Mesendoderm (in vitro differentiated cells): ENCODE measurements around the gene CTDNEP1.

ENCODE experiments used
- DNase-seq: peaks from one replicate; pipeline ENCODE4 v3.0.0; 2013
- H2AK5ac ChIP-seq: 2 replicates; pipeline ENCODE4 v1.6.1; 2013; ENCODE audit warnings: low read length, inconsistent platforms
- H2BK120ac ChIP-seq: 2 replicates; pipeline ENCODE4 v1.6.1; 2013; ENCODE audit warnings: low read depth, mild to moderate bottlenecking, low read length, moderate library complexity, mixed read lengths
- H2BK15ac ChIP-seq: replicated peaks from 2 replicates; pipeline ENCODE4 v1.6.1; 2013; ENCODE audit warnings: low read depth, mild to moderate bottlenecking, moderate library complexity
- H2BK5ac ChIP-seq: 2 replicates; pipeline ENCODE4 v1.6.1; 2013; ENCODE audit warnings: low read length, inconsistent platforms
- H3K18ac ChIP-seq: 2 replicates; pipeline ENCODE4 v1.6.1; 2013; ENCODE audit warnings: mild to moderate bottlenecking, low read length, mixed read lengths
- H3K23ac ChIP-seq: one replicate; pipeline ENCODE4 v1.6.1; 2013; ENCODE audit warnings: low read length
- H3K27ac ChIP-seq: 2 replicates; pipeline ENCODE4 v1.5.1; 2013; ENCODE audit warnings: low read depth, mild to moderate bottlenecking, inconsistent platforms, low read length, moderate library complexity
- H3K27me3 ChIP-seq: 2 replicates; pipeline ENCODE4 v1.6.1; 2013; ENCODE audit warnings: low read length, control low read depth, mild to moderate bottlenecking, inconsistent platforms; ENCODE audit not compliant: insufficient read depth, poor library complexity
- H3K36me3 ChIP-seq: 2 replicates; pipeline ENCODE4 v1.6.1; 2013; ENCODE audit warnings: low read length, inconsistent platforms; ENCODE audit not compliant: control insufficient read depth, insufficient read depth
- H3K4ac ChIP-seq: one replicate; pipeline ENCODE4 v1.6.1; 2013; ENCODE audit warnings: low read depth, mild to moderate bottlenecking, low read length, moderate library complexity
- H3K4me1 ChIP-seq: 2 replicates; pipeline ENCODE4 v1.6.1; 2013; ENCODE audit warnings: low read depth, low read length, inconsistent platforms; ENCODE audit not compliant: control insufficient read depth
- H3K4me2 ChIP-seq: 2 replicates; pipeline ENCODE4 v1.6.1; 2013; ENCODE audit warnings: low read length
- H3K4me3 ChIP-seq: 2 replicates; pipeline ENCODE4 v1.5.1; 2013; ENCODE audit warnings: mild to moderate bottlenecking, low read length
- H3K56ac ChIP-seq: one replicate; pipeline ENCODE4 v1.6.1; 2013; ENCODE audit warnings: low read length
- H3K79me1 ChIP-seq: 2 replicates; pipeline ENCODE4 v1.6.1; 2013; ENCODE audit warnings: low read length, inconsistent platforms
- H3K79me2 ChIP-seq: 2 replicates; pipeline ENCODE4 v1.6.1; 2013; ENCODE audit warnings: mild to moderate bottlenecking, low read length; ENCODE audit not compliant: control insufficient read depth, insufficient read depth
- H3K9ac ChIP-seq: 2 replicates; pipeline ENCODE4 v1.6.1; 2013; ENCODE audit warnings: low read length, inconsistent platforms
- H4K5ac ChIP-seq: one replicate; pipeline ENCODE4 v1.6.1; 2013; ENCODE audit warnings: low read length
- H4K8ac ChIP-seq: one replicate; pipeline ENCODE4 v1.6.1; 2013; ENCODE audit warnings: low read depth, mild to moderate bottlenecking, control low read depth, low read length, moderate library complexity
- WGBS: extraction: QIAGEN DNeasy Blood & Tissue Kit; methylation state at CpG from one replicate; pipeline ENCODE4 v1.1.7; 2013; ENCODE audit warnings: low lambda C conversion rate, missing lambda C conversion rate; ENCODE audit not compliant: insufficient coverage; ENCODE audit errors: extremely low coverage; 5-methylcytosine and 5-hydroxymethylcytosine counted together

CTDNEP1 gene

DNA sequence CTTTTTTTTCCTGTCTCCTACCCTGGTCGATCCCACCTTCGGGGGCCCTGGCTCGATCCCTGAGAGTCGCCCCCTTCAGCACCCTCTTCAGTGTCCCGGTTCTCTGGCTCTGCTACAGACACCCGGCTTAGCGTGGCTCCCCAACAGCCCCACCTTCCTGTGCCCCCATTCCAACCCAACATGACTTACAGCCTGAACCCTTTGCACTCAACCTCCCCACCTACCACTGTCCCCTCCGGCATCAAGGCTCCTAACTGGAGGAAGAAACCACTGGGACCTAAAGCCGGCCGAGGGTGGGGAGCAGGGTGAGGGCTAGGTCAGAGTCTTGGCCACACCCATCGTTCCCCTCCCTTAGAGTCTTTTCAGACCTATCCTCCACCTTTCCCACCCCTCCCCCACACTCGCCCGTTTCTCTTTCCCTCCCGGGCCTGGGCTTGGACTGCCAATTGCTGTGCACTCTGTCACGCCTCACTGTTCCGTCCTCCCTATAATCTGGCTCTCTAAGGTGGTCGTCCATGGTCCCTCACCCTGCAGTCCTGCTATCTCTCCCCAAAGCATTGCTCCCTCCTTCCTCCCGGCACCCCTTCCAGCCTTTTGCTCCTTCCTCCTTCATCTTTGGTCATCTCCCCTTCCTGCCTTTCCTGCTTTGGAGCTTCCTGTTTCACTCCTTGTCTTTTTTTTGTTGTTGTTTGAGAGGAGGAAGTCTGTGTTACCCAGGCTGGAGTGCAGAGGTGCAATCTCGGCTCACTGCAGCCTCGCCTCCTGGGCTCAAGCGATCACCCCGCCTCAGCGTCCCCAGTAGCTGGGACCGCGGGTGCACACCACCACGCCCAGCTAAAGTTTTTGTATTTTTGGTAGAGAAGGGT, 11.6 kb upstream of the CTDNEP1 start:
- peak; percentile 93 for DNase-seq
- Histone ChIP-seq H3K27ac (peak overlapping the region; percentile 24), H3K4ac (no peak overlapping the region), H3K18ac (peak overlapping the region; percentile 0), H3K27me3 (no peaks in the 10 kb centered on the region), H3K4me3 (peak overlapping the region; percentile 33), H3K79me1 (peaks cover 9% of the 10 kb centered on the region), H3K23ac (peak overlapping the region; percentile 54), H3K36me3 (peaks cover 2% of the 10 kb centered on the region), H4K8ac (no peak overlapping the region), H2BK120ac (no peak overlapping the region), H4K5ac (no peak overlapping the region), H3K79me2 (peaks cover 25% of the 10 kb centered on the region), H3K4me1 (peaks cover 5% of the 10 kb centered on the region), H3K56ac (peak overlapping the region; percentile 88), H3K4me2 (peak overlapping the region; percentile 80), H2AK5ac (no peak overlapping the region), H2BK5ac (peak overlapping the region; percentile 52), H2BK15ac (no peak overlapping the region), H3K9ac (peak overlapping the region; percentile 74)
- WGBS, result no CpG with 5 or more reads among the region's 26 CpGs

DNA sequence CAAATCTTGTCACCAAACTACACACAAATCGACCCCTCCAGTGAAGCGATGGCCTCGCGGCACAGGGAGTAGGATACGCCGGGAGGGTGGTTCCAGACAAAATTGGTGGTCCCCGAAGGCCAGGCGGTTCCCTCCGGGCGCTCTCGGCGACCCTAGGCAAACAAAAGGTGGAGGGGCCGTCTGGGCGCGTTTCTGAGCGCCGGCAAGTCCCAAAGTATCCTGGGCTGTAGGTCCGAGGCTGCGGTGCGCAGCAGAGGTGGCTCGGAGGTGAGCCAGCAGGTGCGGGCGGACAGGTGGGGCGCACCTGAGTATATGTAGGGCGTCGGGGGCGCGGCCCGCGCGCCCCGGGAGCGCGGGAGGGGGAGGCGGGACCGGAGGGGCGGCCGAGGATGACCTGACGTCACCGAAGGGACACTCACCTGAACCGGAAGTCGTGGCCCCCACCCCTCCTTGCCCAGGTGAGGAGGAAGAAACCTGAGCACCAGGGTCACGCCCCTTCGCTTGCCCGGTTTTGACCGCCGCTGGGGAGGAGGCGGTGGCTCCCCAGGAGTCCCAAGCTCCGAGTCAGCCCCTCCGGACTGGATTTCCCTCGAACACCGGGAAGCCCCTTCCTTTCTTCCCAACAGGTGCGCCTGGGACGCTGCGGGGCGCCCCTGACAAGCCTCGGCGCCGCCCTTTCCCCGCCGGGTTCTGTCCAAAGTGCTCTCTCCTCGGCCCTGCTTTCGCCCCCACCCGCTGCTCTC, 10.8 kb upstream of the CTDNEP1 start, which contains the start of gene CLDN7:
Gene CLDN7, minus strand, starts transcription at position 287 of the 743 bp plus-strand sequence. CDS start 435 bp downstream, outside the sequence.
- H3K56ac ChIP-seq, result peak within 1 kb of the TSS; percentile 99
- H3K9ac ChIP-seq, result peak within 1 kb of the TSS; percentile 96
- no CpG with 5 or more reads among the region's 64 CpGs for WGBS
- no peak within 1 kb of the TSS for H2BK15ac ChIP-seq
- DNase-seq, result peak; percentile 89
- no peak within 1 kb of the TSS for H4K8ac ChIP-seq
- peak within 1 kb of the TSS; percentile 54 for H3K18ac ChIP-seq
- no peak within 1 kb of the TSS for H4K5ac ChIP-seq
- peak within 1 kb of the TSS; percentile 80 for H3K4me2 ChIP-seq
- H2BK120ac ChIP-seq, result no peak within 1 kb of the TSS
- H3K4me1 ChIP-seq, result peaks cover 5% of the 10 kb centered on the region
- peaks cover 9% of the 10 kb centered on the region for H3K79me1 ChIP-seq
- H3K4me3 ChIP-seq, result peak within 1 kb of the TSS; percentile 85
- peak within 1 kb of the TSS; percentile 52 for H2BK5ac ChIP-seq
- H3K23ac ChIP-seq, result peak within 1 kb of the TSS; percentile 66
- H3K27me3 ChIP-seq, result no peaks in the 10 kb centered on the region
- peak within 1 kb of the TSS; percentile 87 for H3K4ac ChIP-seq
- peaks cover 25% of the 10 kb centered on the region for H3K79me2 ChIP-seq
- peaks cover 2% of the 10 kb centered on the region for H3K36me3 ChIP-seq
- H2AK5ac ChIP-seq, result peak within 1 kb of the TSS; percentile 92
- H3K27ac ChIP-seq, result peak within 1 kb of the TSS; percentile 24

GRCh38 chr17:7261379-7262191, 10.1 kb upstream of the CTDNEP1 start:
- peak; percentile 39 for DNase-seq
- Histone ChIP-seq H3K4me3 (peak overlapping the region; percentile 85), H3K27me3 (no peaks in the 10 kb centered on the region), H4K5ac (no peak overlapping the region), H3K4me1 (peaks cover 5% of the 10 kb centered on the region), H3K9ac (peak overlapping the region; percentile 96), H2BK120ac (no peak overlapping the region), H2BK15ac (no peak overlapping the region), H3K36me3 (peaks cover 2% of the 10 kb centered on the region), H3K56ac (peak overlapping the region; percentile 99), H3K23ac (peak overlapping the region; percentile 66), H2BK5ac (peak overlapping the region; percentile 45), H3K18ac (peak overlapping the region; percentile 54), H3K27ac (no peak overlapping the region), H3K4me2 (peak overlapping the region; percentile 38), H3K79me1 (peaks cover 9% of the 10 kb centered on the region), H4K8ac (no peak overlapping the region), H3K79me2 (peaks cover 25% of the 10 kb centered on the region), H3K4ac (peak overlapping the region; percentile 87), H2AK5ac (peak overlapping the region; percentile 92)
- no CpG with 5 or more reads among the region's 71 CpGs for WGBS

DNA sequence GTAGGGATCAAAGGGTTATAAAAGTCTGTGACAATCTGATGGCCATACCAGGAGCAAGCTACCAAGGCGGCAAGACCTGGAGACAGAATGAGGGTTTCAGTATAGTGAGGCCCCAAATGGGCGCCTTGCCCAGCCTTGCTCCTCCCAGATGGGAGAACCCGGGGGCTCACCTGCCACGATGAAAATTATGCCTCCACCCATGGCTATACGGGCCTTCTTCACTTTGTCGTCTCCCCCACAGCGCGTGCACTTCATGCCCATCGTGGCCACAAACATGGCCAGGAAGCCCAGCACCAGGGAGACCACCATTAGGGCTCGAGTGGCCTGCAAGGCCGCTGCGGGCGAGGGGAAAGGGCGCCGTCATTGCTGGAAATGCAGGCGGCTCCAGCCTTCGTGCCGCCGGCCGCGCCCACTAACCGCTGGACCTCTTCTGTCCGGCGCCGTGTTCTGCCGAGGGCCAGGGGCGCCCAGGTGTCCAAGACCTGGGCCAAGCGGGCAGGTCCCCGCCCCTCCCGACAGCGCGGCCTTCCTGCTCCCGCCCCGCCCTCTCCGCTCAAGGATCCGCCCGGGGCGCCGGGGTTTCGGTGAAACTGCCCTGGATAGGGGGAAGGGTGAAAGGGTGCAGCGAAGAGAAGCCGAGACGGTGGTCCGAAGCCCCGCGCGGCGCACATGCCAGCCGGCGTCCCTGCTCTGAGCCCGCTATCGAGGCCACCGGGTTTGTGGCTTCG, 9.3 kb upstream of the CTDNEP1 start:
- Histone ChIP-seq H3K4me2 (peak overlapping the region; percentile 33), H2BK15ac (no peak overlapping the region), H2BK120ac (no peak overlapping the region), H3K36me3 (peaks cover 2% of the 10 kb centered on the region), H3K4me1 (peaks cover 5% of the 10 kb centered on the region), H3K27me3 (no peaks in the 10 kb centered on the region), H3K18ac (peak overlapping the region; percentile 54), H3K9ac (peak overlapping the region; percentile 96), H3K79me2 (peaks cover 25% of the 10 kb centered on the region), H3K4ac (peak overlapping the region; percentile 87), H2BK5ac (no peak overlapping the region), H4K8ac (no peak overlapping the region), H2AK5ac (no peak overlapping the region), H3K79me1 (peaks cover 9% of the 10 kb centered on the region), H4K5ac (no peak overlapping the region), H3K23ac (peak overlapping the region; percentile 68), H3K56ac (peak overlapping the region; percentile 99), H3K27ac (no peak overlapping the region), H3K4me3 (peak overlapping the region; percentile 39)
- DNase-seq, result peak; percentile 80
- WGBS, result no CpG with 5 or more reads among the region's 54 CpGs

DNA sequence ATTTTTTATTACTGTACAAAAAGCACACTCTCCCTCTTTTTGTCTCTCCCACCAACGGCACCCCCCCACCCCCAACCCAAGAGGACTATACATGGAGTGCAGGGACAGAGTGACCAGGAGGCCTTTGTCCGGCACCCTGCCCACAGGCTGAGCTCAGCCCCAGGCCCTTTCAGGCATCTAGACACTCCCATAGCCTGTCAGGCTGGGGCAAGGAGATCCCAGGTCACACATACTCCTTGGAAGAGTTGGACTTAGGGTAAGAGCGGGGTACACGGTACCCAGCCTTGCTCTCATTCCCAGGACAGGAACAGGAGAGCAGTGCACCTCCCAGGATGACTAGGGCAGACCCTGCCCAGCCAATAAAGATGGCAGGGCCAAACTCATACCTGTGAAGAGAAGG, 8.6 kb upstream of the CTDNEP1 start:
- Histone ChIP-seq H3K9ac (peak overlapping the region; percentile 96), H4K5ac (no peak overlapping the region), H2BK15ac (no peak overlapping the region), H3K4ac (no peak overlapping the region), H2AK5ac (peak overlapping the region; percentile 24), H3K4me2 (peak overlapping the region; percentile 33), H3K36me3 (peaks cover 2% of the 10 kb centered on the region), H3K79me1 (peaks cover 9% of the 10 kb centered on the region), H3K18ac (no peak overlapping the region), H2BK5ac (no peak overlapping the region), H3K4me1 (peaks cover 5% of the 10 kb centered on the region), H3K27ac (no peak overlapping the region), H3K4me3 (no peak overlapping the region), H3K23ac (peak overlapping the region; percentile 68), H3K56ac (peak overlapping the region; percentile 99), H3K79me2 (peaks cover 25% of the 10 kb centered on the region), H4K8ac (no peak overlapping the region), H3K27me3 (no peaks in the 10 kb centered on the region), H2BK120ac (no peak overlapping the region)
- WGBS, result no CpG with 5 or more reads among the region's 4 CpGs
- DNase-seq, result no peak
